ENCODE data around the gene SLC9A9. TPM values are rescaled to one million over a fixed set of nuclear protein-coding genes. Genes with fewer than 3 reads are reported as not detected.

The SLC9A9 gene
- total RNA-seq, 1 donor from 2014 or later, result 4.9 TPM

DNA sequence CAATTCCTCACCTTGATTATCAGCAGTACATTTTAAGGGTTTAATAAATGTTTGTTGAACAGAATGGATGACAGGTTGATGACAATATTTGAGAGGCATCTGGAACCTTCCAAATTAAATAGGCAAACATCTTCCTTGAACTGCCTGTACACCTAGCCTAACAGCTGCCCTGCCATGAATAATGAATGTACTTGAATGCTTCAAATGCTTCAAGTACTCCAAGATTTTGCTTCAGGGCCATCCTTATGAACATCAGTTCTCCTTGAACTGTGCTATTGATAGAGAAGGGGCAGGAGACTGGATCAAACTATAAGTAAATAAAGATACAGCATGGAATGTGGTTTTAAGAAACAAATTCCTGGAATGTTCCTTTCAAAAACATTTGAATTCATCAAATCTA lies 591.9 kb downstream of the SLC9A9 start:
- DNase-seq, result no peak
- H3K4me1 ChIP-seq, result no peaks in the 10 kb centered on the region
- H3K27me3 ChIP-seq (ENCODE audit: low read depth), result no peaks in the 10 kb centered on the region
- TF ChIP-seq, protein P1, sequence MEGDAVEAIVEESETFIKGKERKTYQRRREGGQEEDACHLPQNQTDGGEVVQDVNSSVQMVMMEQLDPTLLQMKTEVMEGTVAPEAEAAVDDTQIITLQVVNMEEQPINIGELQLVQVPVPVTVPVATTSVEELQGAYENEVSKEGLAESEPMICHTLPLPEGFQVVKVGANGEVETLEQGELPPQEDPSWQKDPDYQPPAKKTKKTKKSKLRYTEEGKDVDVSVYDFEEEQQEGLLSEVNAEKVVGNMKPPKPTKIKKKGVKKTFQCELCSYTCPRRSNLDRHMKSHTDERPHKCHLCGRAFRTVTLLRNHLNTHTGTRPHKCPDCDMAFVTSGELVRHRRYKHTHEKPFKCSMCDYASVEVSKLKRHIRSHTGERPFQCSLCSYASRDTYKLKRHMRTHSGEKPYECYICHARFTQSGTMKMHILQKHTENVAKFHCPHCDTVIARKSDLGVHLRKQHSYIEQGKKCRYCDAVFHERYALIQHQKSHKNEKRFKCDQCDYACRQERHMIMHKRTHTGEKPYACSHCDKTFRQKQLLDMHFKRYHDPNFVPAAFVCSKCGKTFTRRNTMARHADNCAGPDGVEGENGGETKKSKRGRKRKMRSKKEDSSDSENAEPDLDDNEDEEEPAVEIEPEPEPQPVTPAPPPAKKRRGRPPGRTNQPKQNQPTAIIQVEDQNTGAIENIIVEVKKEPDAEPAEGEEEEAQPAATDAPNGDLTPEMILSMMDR (IDR thresholded peaks at IDR 0.05; ENCODE audit: borderline replicate concordance), result no peak
- H3K4me3 ChIP-seq, result no peak overlapping the region
- H3K9me3 ChIP-seq (replicated peaks), result no peaks in the 10 kb centered on the region
- intact Hi-C loops (cut with micrococcal nuclease), result no loop called here
- no peaks in the 10 kb centered on the region for H3K36me3 ChIP-seq
- H3K27ac ChIP-seq (replicated peaks), result no peak overlapping the region

DNA sequence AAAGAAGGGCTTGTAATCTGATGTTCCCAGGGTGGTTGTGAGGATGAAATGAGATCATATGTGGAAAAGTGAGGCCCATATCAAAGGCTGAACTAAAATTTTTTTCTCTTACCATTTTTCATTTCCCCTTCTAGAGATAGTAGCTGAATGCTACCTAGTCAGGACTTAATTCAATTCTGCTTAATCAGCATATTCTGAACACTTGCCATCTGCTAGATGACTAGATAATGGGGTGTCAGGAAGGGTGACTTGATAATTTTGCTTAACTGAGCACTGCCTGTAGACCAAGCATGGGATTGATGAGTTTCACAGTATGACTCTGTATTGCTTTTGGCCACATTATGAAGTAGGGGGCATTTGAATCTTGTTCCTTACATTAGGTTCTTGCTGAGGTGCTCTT lies 592.5 kb downstream of the SLC9A9 start:
- no peaks in the 10 kb centered on the region for H3K36me3 ChIP-seq
- H3K4me1 ChIP-seq, result no peaks in the 10 kb centered on the region
- no peaks in the 10 kb centered on the region for H3K27me3 ChIP-seq (ENCODE audit: low read depth)
- DNase-seq, result no peak
- TF ChIP-seq, protein P1 (IDR thresholded peaks at IDR 0.05; ENCODE audit: borderline replicate concordance), result no peak
- intact Hi-C loops (cut with micrococcal nuclease), result no loop called here
- no peaks in the 10 kb centered on the region for H3K9me3 ChIP-seq (replicated peaks)
- H3K27ac ChIP-seq (replicated peaks), result no peak overlapping the region
- H3K4me3 ChIP-seq, result no peak overlapping the region

DNA sequence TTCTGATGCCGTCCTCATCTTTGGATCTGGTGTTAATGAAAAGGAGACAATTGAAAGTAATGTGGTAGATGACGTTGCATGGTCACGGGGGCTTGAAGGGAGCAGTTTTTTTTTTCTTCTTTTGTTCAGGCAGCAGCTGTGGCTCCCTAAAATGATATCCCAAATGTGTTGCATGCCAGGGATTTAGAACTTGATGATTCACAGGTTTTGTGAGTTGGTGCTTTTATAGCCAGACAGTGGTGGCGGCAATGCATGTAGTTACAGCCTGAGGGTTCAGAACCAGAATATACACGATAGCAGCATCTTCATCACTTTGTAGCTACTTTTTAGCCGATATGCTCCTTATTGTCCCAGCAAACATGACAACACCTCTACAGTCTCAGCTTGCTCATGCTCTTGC lies 595.3 kb downstream of the SLC9A9 start:
- DNase-seq, result no peak
- intact Hi-C loops (cut with micrococcal nuclease), result no loop called here
- Histone ChIP-seq H3K4me1 (no peaks in the 10 kb centered on the region), H3K9me3 (replicated peaks) (no peaks in the 10 kb centered on the region), H3K36me3 (no peaks in the 10 kb centered on the region), H3K27me3 (ENCODE audit: low read depth) (no peaks in the 10 kb centered on the region), H3K27ac (replicated peaks) (no peak overlapping the region), H3K4me3 (no peak overlapping the region)
- TF ChIP-seq, protein P1 (IDR thresholded peaks at IDR 0.05; ENCODE audit: borderline replicate concordance), result no peak

DNA sequence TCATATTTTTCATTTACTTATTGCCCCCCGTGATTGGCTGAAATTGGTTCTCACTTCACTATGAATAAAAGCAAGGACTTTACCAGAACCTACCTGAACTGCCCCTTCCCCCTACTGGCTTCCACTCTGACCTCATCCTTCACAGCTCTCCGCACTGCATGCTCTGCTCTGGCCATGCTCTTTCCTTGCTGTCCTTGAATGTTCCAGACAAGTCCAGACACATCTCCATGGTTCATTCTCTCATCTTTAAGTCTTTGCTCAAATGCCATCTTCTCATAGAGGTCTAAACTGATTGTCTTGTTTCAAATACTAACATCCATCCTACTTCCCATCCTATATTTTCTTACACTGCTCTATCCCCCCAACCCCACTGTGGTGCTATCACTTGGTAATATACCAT lies 599.3 kb downstream of the SLC9A9 start:
- Histone ChIP-seq H3K36me3 (no peaks in the 10 kb centered on the region), H3K9me3 (replicated peaks) (no peaks in the 10 kb centered on the region), H3K4me1 (no peaks in the 10 kb centered on the region), H3K27me3 (ENCODE audit: low read depth) (no peaks in the 10 kb centered on the region), H3K27ac (replicated peaks) (no peak overlapping the region), H3K4me3 (no peak overlapping the region)
- DNase-seq, result no peak
- TF ChIP-seq, protein P1 (IDR thresholded peaks at IDR 0.05; ENCODE audit: borderline replicate concordance), result no peak
- intact Hi-C loops (cut with micrococcal nuclease), result no loop called here

DNA sequence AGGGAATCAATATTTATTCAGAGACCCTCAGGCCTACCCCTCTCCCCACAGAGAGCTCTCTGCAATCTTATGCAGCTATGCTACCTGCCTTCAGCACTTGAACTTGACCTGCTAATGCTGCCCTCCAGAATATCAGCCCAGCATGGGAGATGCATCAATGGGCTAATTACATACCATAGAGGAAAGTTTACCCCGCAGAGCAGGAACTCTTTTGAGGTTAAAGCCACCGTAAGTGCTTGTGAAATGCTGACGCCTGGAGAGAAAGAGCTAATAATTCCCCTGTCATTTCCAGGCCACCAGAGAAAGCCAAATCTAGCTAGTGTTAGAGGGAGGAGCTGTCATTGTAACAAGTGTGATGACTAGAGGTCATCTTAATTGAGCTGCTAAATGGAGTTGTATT lies 601.2 kb downstream of the SLC9A9 start:
- Histone ChIP-seq H3K4me3 (no peak overlapping the region), H3K27me3 (ENCODE audit: low read depth) (no peaks in the 10 kb centered on the region), H3K36me3 (no peaks in the 10 kb centered on the region), H3K27ac (replicated peaks) (no peak overlapping the region), H3K4me1 (no peaks in the 10 kb centered on the region), H3K9me3 (replicated peaks) (no peaks in the 10 kb centered on the region)
- intact Hi-C loops (cut with micrococcal nuclease), result no loop called here
- DNase-seq, result no peak
- TF ChIP-seq, protein P1 (IDR thresholded peaks at IDR 0.05; ENCODE audit: borderline replicate concordance), result no peak

DNA sequence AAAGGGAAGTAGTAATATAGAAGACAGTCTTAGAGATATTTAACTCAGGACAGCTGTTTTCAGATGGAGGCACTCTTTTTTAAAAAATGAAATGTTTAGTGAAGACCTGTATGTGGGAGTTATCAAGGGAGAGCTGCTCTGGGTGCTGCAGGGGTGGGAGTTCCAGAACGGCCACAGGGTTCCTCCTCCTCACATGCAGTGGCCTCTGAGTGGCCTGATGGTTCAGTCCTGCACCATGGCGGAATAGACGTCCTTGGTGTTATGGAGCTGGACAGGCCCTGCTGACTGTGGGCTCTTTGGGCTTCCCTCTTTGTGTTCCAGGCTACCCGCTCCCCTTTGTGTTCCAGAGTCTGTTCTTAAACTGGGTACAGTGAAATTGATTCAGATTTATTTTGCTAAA lies 602.6 kb downstream of the SLC9A9 start:
- Histone ChIP-seq H3K9me3 (replicated peaks) (no peaks in the 10 kb centered on the region), H3K27ac (replicated peaks) (no peak overlapping the region), H3K36me3 (no peaks in the 10 kb centered on the region), H3K4me1 (no peaks in the 10 kb centered on the region), H3K27me3 (ENCODE audit: low read depth) (no peaks in the 10 kb centered on the region), H3K4me3 (no peak overlapping the region)
- no peak for DNase-seq
- TF ChIP-seq, protein P1 (IDR thresholded peaks at IDR 0.05; ENCODE audit: borderline replicate concordance), result no peak
- intact Hi-C loops (cut with micrococcal nuclease), result no loop called here

Measured in left ventricle myocardium inferior (tissue), 1 donor.